ENCODE measurements around the gene SNX22.

SNX22 gene

GRCh38 chr15:64146885-64147681 is 4.4 kb upstream of the SNX22 start:
- H3K36me3 ChIP-seq (ENCODE audit: insufficient read depth, low read length) = peaks cover 11% of the 10 kb centered on the region; the same call in 1 of the 2 replicates
- no peak overlapping the region for H2AFZ ChIP-seq (ENCODE audit: low read length)
- no peaks in the 10 kb centered on the region for H3K9me2 ChIP-seq (ENCODE audit: low read depth, low read length)
- TF ChIP-seq CTCF (IDR thresholded peaks at IDR 0.05; ENCODE audit: low read length) = no peak
- no peak for TF ChIP-seq EZH2 (IDR thresholded peaks at IDR 0.05; ENCODE audit: borderline replicate concordance, low read length)
- H3K27me3 ChIP-seq (ENCODE audit: insufficient read depth, low read length) = no peaks in the 10 kb centered on the region
- H3K4me3 ChIP-seq (ENCODE audit: low read depth, low read length, poor library complexity, severe bottlenecking) = no peak overlapping the region
- no peak overlapping the region for H3K4me2 ChIP-seq (ENCODE audit: low read length)
- no peak overlapping the region for H3K9ac ChIP-seq (ENCODE audit: low read length)
- no peak overlapping the region for H3K27ac ChIP-seq (ENCODE audit: low read depth, low read length, poor library complexity, severe bottlenecking)
- no peaks in the 10 kb centered on the region for H3F3A ChIP-seq (ENCODE audit: insufficient read depth, low read length)
- H3K79me2 ChIP-seq (ENCODE audit: insufficient read depth, low read length) = no peaks in the 10 kb centered on the region
- no peaks in the 10 kb centered on the region for H3K9me3 ChIP-seq (ENCODE audit: low read length)
- no peaks in the 10 kb centered on the region for H4K20me1 ChIP-seq (ENCODE audit: insufficient read depth, low read length)
- H3K4me1 ChIP-seq (ENCODE audit: insufficient read depth, low read length, severe bottlenecking) = peaks cover 21% of the 10 kb centered on the region

GRCh38 chr15:64148168-64148567 is 3.4 kb upstream of the SNX22 start:
- no peak overlapping the region for H3K9ac ChIP-seq (ENCODE audit: low read length)
- no peak overlapping the region for H2AFZ ChIP-seq (ENCODE audit: low read length)
- H3K4me2 ChIP-seq (ENCODE audit: low read length) = no peak overlapping the region
- peaks cover 5% of the 10 kb centered on the region; the same call in 1 of the 2 replicates for H3K36me3 ChIP-seq (ENCODE audit: insufficient read depth, low read length)
- H4K20me1 ChIP-seq (ENCODE audit: insufficient read depth, low read length) = no peaks in the 10 kb centered on the region
- no peaks in the 10 kb centered on the region for H3K9me3 ChIP-seq (ENCODE audit: low read length)
- peaks cover 32% of the 10 kb centered on the region for H3K4me1 ChIP-seq (ENCODE audit: insufficient read depth, low read length, severe bottlenecking)
- no peaks in the 10 kb centered on the region for H3K79me2 ChIP-seq (ENCODE audit: insufficient read depth, low read length)
- no peaks in the 10 kb centered on the region for H3K9me2 ChIP-seq (ENCODE audit: low read depth, low read length)
- TF ChIP-seq CTCF (IDR thresholded peaks at IDR 0.05; ENCODE audit: low read length) (no peak), EZH2 (IDR thresholded peaks at IDR 0.05; ENCODE audit: borderline replicate concordance, low read length) (no peak)
- no peaks in the 10 kb centered on the region for H3K27me3 ChIP-seq (ENCODE audit: insufficient read depth, low read length)
- H3F3A ChIP-seq (ENCODE audit: insufficient read depth, low read length) = no peaks in the 10 kb centered on the region
- no peak overlapping the region for H3K27ac ChIP-seq (ENCODE audit: low read depth, low read length, poor library complexity, severe bottlenecking)
- no peak overlapping the region for H3K4me3 ChIP-seq (ENCODE audit: low read depth, low read length, poor library complexity, severe bottlenecking)

GRCh38 chr15:64148581-64148980 is 3.0 kb upstream of the SNX22 start:
- Histone ChIP-seq H3K9ac (ENCODE audit: low read length) (no peak overlapping the region), H3K27me3 (ENCODE audit: insufficient read depth, low read length) (no peaks in the 10 kb centered on the region), H3K36me3 (ENCODE audit: insufficient read depth, low read length) (peaks cover 2% of the 10 kb centered on the region; the same call in 1 of the 2 replicates), H3K9me3 (ENCODE audit: low read length) (no peaks in the 10 kb centered on the region), H3K79me2 (ENCODE audit: insufficient read depth, low read length) (no peaks in the 10 kb centered on the region), H3K9me2 (ENCODE audit: low read depth, low read length) (no peaks in the 10 kb centered on the region), H3K4me2 (ENCODE audit: low read length) (no peak overlapping the region), H4K20me1 (ENCODE audit: insufficient read depth, low read length) (no peaks in the 10 kb centered on the region), H3K4me1 (ENCODE audit: insufficient read depth, low read length, severe bottlenecking) (peaks cover 35% of the 10 kb centered on the region), H2AFZ (ENCODE audit: low read length) (no peak overlapping the region), H3F3A (ENCODE audit: insufficient read depth, low read length) (no peaks in the 10 kb centered on the region), H3K27ac (ENCODE audit: low read depth, low read length, poor library complexity, severe bottlenecking) (no peak overlapping the region), H3K4me3 (ENCODE audit: low read depth, low read length, poor library complexity, severe bottlenecking) (no peak overlapping the region)
- TF ChIP-seq EZH2 (IDR thresholded peaks at IDR 0.05; ENCODE audit: borderline replicate concordance, low read length) (no peak), CTCF (IDR thresholded peaks at IDR 0.05; ENCODE audit: low read length) (no peak)
